ENCODE data around the gene TCAP. TPM values are rescaled to one million over a fixed set of nuclear protein-coding genes. Genes with fewer than 3 reads are reported as not detected.

The TCAP gene
- total and polyA plus RNA-seq, 10 of the 15 experiments (the other 5 are each of a cell fraction or from before 2014, with no cell fraction given) = 0.17 to 1.0 (median 0.36) TPM; not detected in 3

- TF ChIP-seq SKIL (IDR thresholded peaks at IDR 0.05; ENCODE audit: low read depth, poor library complexity, severe bottlenecking) (no peak), RFX5 (IDR thresholded peaks at IDR 0.05; ENCODE audit: low read depth, low read length) (no peak), SIN3A (IDR thresholded peaks at IDR 0.05; ENCODE audit: low read depth, low read length) (no peak), E4F1 (IDR thresholded peaks at IDR 0.05; ENCODE audit: borderline replicate concordance, partially characterized antibody) (no peak), CBX5 (IDR thresholded peaks at IDR 0.05; ENCODE audit: low read depth) (no peak), TBL1XR1 (IDR thresholded peaks at IDR 0.05; ENCODE audit: low read depth, low read length) (no peak), ZSCAN29 (IDR thresholded peaks at IDR 0.05) (no peak)
Observed at GRCh38 chr17:39653662-39654331, 11.4 kb upstream of the TCAP start (continued).
